PFSK-1 (cell line): ENCODE measurements around the gene GRID1.

Source experiments
- FOXP2 ChIP-seq: optimal IDR thresholded peaks from 2 replicates; pipeline ENCODE3; 2011; ENCODE audit warnings: borderline replicate concordance, control low read depth, inconsistent platforms; ENCODE audit not compliant: insufficient read depth; ENCODE audit errors: extremely low read length, extremely low read depth
- POLR2AphosphoS5 ChIP-seq: IDR thresholded peaks from 2 replicates; pipeline ENCODE4 v1.6.1; 2012; ENCODE audit warnings: low read depth, mild to moderate bottlenecking, control low read depth, low read length, moderate library complexity
- SIN3A ChIP-seq: IDR thresholded peaks from 2 replicates; pipeline ENCODE4 v1.6.1; 2012; ENCODE audit warnings: mild to moderate bottlenecking, low read length, moderate library complexity, borderline replicate concordance; ENCODE audit not compliant: insufficient read depth
- TAF1 ChIP-seq: IDR thresholded peaks from 2 replicates; pipeline ENCODE4 v1.6.1; 2012; ENCODE audit warnings: low read length, control low read depth, borderline replicate concordance; ENCODE audit not compliant: insufficient read depth
- TF ChIP-seq, protein P1 (sequence below), 2 experiments: IDR thresholded peaks; 2 replicates each; pipeline versions ENCODE4 v1.6.1 to v1.8.0; 2011 to 2012; ENCODE audit warnings: low read depth in 2 of 2, low read length in 2 of 2, control low read depth in 1 of 2, inconsistent platforms in 1 of 2, mild to moderate bottlenecking in 1 of 2, moderate library complexity in 1 of 2; ENCODE audit not compliant: insufficient read depth in 1 of 2

Gene GRID1

GRCh38 chr10:86136934-86137333, 229.7 kb downstream of the GRID1 start:
- TF ChIP-seq, protein P1, sequence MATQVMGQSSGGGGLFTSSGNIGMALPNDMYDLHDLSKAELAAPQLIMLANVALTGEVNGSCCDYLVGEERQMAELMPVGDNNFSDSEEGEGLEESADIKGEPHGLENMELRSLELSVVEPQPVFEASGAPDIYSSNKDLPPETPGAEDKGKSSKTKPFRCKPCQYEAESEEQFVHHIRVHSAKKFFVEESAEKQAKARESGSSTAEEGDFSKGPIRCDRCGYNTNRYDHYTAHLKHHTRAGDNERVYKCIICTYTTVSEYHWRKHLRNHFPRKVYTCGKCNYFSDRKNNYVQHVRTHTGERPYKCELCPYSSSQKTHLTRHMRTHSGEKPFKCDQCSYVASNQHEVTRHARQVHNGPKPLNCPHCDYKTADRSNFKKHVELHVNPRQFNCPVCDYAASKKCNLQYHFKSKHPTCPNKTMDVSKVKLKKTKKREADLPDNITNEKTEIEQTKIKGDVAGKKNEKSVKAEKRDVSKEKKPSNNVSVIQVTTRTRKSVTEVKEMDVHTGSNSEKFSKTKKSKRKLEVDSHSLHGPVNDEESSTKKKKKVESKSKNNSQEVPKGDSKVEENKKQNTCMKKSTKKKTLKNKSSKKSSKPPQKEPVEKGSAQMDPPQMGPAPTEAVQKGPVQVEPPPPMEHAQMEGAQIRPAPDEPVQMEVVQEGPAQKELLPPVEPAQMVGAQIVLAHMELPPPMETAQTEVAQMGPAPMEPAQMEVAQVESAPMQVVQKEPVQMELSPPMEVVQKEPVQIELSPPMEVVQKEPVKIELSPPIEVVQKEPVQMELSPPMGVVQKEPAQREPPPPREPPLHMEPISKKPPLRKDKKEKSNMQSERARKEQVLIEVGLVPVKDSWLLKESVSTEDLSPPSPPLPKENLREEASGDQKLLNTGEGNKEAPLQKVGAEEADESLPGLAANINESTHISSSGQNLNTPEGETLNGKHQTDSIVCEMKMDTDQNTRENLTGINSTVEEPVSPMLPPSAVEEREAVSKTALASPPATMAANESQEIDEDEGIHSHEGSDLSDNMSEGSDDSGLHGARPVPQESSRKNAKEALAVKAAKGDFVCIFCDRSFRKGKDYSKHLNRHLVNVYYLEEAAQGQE (IDR thresholded peaks at IDR 0.05; ENCODE audit: insufficient read depth in 1 of 2, low read depth in 2 of 2, low read length in 2 of 2): no peak
- TF ChIP-seq FOXP2 (no peak), SIN3A (no peak), TAF1 (no peak), POLR2AphosphoS5 (no peak)

- TF ChIP-seq POLR2AphosphoS5: no peak
- TF ChIP-seq, protein P1 (IDR thresholded peaks at IDR 0.05; ENCODE audit: insufficient read depth in 1 of 2, low read depth in 2 of 2, low read length in 2 of 2): no peak
- no peak for TF ChIP-seq TAF1
- no peak for TF ChIP-seq SIN3A
- no peak for TF ChIP-seq FOXP2
Observed at GRCh38 chr10:86135191-86135590, 231.4 kb downstream of the GRID1 start.

DNA sequence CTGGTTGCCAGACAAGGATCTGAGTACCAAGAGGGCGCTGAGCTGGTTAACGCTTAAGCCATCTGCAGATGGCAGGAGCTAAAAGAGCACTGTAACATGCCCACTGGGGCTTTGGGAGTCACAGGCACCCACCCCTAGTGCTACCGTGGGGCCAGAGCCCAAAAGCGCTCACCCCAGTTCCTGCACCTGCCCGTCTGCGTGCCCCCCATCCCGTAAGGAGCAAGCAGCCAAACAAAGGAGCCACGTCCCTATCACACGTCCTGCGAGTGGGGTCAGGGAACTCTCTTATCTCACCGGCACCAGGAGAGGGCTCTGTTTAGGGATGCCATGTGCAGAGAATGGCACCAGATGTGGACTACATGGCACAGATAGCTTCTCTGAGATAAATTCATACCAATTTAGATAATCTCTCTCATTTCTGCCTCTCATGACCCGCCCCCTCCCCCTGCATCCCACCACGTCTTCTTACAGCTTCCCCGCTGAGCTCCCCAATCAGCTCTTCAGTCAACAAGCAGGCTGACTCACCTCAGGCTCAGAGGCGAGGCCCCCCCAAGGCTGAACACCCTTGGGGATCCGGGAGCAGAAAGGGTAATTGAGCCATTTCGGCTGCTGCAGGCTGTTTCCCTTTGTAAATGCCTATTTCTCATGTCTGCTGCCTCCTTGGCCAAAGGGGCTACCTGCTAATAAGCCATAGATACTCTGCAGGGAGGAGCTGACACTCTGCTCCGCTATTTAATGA, 235.7 kb downstream of the GRID1 start:
- TF ChIP-seq, protein P1 (IDR thresholded peaks at IDR 0.05; ENCODE audit: insufficient read depth in 1 of 2, low read depth in 2 of 2, low read length in 2 of 2): no peak
- TF ChIP-seq SIN3A (no peak), TAF1 (no peak), POLR2AphosphoS5 (no peak), FOXP2 (no peak)

DNA sequence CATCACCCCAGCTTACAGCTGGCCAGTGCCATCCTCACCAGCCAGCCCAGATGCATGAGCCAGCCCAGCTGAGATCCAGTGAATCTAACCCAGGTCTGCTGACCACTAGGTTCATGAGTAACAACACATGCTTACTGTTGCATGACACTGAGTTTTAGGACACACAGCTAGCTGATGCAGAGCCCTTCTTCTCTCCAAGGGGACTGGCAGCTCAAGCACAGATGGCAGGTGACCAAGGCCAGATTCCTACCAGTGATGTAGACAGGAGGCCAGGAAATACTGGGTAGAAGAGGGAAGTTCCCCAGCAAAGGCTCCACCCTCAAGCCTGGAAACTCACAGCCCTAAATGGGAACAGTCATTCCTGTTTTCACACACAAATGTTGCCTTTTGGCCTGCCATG, 236.6 kb downstream of the GRID1 start:
- no peak for TF ChIP-seq FOXP2
- TF ChIP-seq, protein P1 (IDR thresholded peaks at IDR 0.05; ENCODE audit: insufficient read depth in 1 of 2, low read depth in 2 of 2, low read length in 2 of 2): no peak

GRCh38 chr10:86128360-86128759, 238.2 kb downstream of the GRID1 start:
- TF ChIP-seq, protein P1 (IDR thresholded peaks at IDR 0.05; ENCODE audit: insufficient read depth in 1 of 2, low read depth in 2 of 2, low read length in 2 of 2): no peak
- no peak for TF ChIP-seq SIN3A
- no peak for TF ChIP-seq FOXP2
- no peak for TF ChIP-seq POLR2AphosphoS5
- no peak for TF ChIP-seq TAF1
